Pons (tissue), 1 donor: ENCODE results near the gene NAALADL2.
"Not testable (repeated sequence)": the region's sequence is repeated elsewhere in the genome, so short reads cannot be mapped to it uniquely, and the experiment has no call there.

ENCODE experiments used
- DNase-seq: peaks from one replicate; pipeline ENCODE4 v3.0.0-alpha.2; 2016; ENCODE audit warnings: low spot score

Gene NAALADL2

GRCh38 chr3:175371187-175371586 is 512.1 kb downstream of the NAALADL2 start:
- DNase-seq = not testable (repeated sequence)

DNA sequence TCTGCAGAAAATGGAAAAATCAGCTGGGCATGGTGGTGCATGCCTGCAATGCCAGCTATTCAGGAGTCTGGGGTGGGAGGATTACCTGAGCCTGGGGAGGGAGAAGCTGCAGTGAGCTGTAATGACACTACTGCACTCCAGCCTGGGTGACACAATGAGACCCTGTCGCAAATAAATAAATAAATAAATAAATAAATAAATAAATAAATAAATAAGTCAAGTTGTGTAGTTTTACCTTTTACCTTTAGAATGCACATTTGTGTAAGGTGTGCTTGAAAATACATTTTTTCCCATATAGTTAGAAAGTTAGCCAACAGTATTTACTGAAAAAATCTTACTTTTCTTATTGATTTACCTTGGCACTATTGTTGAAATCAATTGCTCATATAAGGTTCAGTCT is 515.6 kb downstream of the NAALADL2 start:
- no peak for DNase-seq

DNA sequence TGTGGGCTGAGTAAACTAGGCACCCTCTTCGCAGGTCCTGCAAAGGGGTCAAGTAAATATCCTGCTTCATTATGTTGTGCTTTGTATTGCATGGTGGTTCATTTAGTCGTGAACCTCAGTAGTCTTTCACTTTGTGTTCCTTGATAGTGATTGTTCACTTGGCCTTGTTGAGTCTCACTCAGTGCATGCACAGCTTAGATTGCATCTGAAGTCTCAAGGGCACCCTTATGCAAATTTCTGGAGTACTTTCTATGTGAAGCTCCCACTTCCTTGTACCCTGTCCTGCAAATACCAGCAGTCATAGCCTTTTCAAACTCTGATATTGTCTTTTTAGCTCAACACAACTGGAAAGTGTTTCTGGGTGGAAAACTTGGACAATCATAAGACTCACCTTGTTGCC is 519.2 kb downstream of the NAALADL2 start:
- DNase-seq = no peak

DNA sequence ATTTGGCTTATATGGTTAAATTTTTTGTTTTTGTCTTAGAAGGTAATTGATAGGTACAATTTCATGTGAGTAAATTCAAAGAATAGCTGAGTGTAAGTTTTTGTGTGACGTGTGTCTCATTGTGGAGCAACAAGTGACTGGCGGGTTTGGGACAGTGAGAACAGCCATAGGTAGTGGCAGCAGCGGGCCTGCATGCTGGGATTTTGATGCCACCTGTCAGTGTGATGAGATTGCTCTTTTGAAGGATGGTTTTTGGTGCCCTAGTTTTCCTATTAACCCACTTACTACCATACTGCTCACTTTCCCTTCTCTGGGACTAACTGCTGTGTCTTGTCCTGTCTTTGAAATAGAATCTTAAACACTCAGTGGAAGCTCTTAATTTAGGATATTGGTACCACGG is 522.6 kb downstream of the NAALADL2 start:
- DNase-seq = no peak

GRCh38 chr3:175383371-175383770 is 524.2 kb downstream of the NAALADL2 start:
- DNase-seq = no peak

- no peak for DNase-seq
These were observed 524.7 kb downstream of the NAALADL2 start for GRCh38 chr3:175383813-175384212.

DNA sequence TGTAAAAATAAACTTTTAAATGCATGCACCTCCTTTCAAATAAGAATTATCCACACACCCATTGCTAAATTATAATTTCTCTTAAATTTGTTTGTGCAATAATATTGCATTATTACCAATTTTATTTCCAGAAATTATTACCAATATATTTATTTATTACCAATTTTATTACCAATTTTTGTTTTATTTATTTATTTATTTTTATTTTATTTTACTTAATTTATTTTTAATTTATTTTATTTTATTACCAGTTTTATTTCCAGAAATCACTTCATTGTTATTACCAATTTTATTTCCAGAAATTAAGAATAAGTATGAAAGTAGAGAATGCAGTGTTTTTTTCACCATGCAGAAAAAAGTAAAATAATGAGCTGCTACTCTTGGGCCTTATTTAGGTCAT is 525.4 kb downstream of the NAALADL2 start:
- DNase-seq = no peak

- DNase-seq = no peak
These were observed 527.5 kb downstream of the NAALADL2 start for GRCh38 chr3:175386630-175387029.

DNA sequence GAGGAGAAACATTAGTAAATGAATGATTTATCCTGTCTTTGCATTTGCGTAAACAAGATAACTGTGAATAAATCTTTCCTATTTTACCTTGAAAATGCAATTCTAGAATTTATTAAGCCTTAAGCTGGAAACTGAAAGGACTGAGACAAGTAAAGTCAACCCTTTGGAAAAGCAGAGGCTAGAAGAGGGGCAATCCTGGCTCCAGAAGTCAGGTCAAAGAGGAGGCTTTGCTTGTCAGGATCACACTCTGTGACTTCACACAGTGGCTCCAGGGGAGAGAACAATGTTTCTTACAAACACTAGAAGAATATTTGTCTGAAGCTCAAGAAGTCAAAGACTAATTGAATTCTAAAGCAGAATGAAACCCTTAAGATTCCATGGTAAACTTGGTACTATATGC is 530.4 kb downstream of the NAALADL2 start:
- no peak for DNase-seq

- no peak for DNase-seq
These were observed 532.5 kb downstream of the NAALADL2 start for GRCh38 chr3:175391601-175392000.

- DNase-seq = no peak
These were observed 533.5 kb downstream of the NAALADL2 start for GRCh38 chr3:175392653-175393052.

GRCh38 chr3:175397372-175397771 is 538.2 kb downstream of the NAALADL2 start:
- no peak for DNase-seq

GRCh38 chr3:175398676-175399075 is 539.5 kb downstream of the NAALADL2 start:
- no peak for DNase-seq

- DNase-seq = no peak
These were observed 540.2 kb downstream of the NAALADL2 start for GRCh38 chr3:175399156-175399840.

DNA sequence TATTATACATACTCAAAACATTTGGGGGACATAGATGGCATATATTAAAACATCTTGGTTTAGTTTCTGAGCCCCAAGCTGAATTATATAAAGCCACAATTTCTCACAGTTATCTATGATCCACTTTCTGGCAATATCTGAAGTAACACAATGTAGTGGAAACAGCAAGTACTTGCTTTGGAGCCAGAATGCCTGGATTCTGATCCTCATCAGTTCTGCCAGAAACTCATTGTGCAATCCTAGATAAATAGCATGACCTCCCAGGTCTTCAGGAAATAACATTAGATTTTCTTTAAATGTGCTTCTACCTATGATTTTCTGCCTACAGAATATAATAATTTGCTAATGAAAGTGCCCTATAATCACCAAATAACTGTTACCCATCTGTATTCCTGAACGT is 544.9 kb downstream of the NAALADL2 start:
- DNase-seq = no peak

DNA sequence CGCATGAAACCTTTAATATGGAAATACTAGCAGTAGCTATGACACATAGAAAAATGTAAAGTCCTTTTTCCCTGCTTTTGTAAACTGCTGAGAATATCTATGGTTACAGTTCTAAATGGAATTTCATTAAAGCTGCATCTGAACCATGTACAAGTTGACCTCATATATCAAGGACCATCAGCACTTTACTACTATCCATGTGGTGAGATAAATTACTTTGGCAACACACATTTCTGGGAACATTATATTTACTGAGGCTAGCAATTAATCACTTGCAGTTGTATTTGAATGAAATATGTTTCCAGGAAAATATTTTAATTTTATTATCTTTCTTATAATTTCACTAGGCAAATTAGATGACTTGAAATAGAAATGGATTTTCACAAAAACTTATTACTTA is 545.5 kb downstream of the NAALADL2 start:
- no peak for DNase-seq

GRCh38 chr3:175410251-175410650 is 551.1 kb downstream of the NAALADL2 start:
- no peak for DNase-seq

DNA sequence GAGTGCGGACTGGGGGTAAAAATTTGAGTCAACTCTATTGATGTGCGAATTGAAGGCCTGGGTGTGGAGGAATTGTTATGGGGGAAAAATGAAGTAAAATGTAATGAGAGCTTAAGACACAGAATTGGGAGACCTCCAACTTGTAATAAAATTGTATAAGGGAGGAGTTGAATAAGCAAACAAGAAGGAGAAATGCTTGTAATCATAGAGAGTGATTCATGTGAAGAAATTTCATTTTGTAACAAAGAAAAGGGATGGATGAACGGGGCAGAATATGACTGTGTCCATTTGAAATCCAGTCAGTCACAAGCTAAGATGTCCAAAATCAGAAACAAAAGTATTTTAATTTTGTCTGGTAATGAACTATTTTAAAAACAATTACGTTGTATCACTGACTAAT is 552.3 kb downstream of the NAALADL2 start:
- no peak for DNase-seq

- no peak for DNase-seq
These were observed 552.8 kb downstream of the NAALADL2 start for GRCh38 chr3:175411946-175412345.

GRCh38 chr3:175413926-175414325 is 554.8 kb downstream of the NAALADL2 start:
- no peak for DNase-seq

DNA sequence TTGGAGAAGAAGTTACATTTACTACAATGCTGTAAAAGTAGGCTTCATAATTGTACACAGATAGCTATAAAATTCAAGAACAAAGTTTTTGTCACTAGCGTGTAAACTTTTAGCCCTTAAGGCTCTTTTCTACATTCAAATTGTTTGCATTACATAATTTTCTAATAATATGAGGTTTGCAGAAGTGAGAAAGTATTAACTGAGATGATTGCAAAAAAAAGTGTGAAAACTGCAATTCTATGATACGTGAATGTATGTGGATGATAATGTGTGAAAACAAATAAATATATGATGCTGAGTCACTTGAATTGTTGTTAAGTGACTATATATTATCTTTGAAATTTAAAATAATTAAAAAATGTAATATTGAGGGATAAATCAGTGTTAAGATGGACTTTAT is 557.5 kb downstream of the NAALADL2 start:
- DNase-seq = no peak

- no peak for DNase-seq
These were observed 558.3 kb downstream of the NAALADL2 start for GRCh38 chr3:175417426-175417825.

- DNase-seq = no peak
These were observed 562.8 kb downstream of the NAALADL2 start for GRCh38 chr3:175421902-175422301.

- DNase-seq = no peak
These were observed 563.6 kb downstream of the NAALADL2 start for GRCh38 chr3:175422744-175423143.
